Measurements from ENCODE around the gene NXPH2.

NXPH2 gene

DNA sequence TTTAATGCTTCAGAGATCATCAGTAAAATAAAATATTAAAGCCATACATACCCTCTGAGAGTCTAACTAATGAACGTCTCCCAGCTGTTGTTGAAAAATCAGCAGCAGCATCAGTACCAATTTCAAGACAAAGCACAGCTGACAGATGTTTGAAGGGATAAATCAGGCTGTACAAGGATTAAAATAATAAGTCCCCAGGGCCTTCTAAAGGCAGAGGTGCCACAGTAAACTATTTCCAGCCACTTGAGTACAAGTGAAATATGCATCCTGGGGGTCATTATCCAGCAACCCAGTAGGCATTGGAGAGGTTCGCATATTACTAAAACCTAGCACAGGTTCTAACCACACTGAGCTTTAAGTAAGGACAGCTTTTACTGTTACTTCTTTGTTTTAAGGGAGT, 76.9 kb downstream of the NXPH2 start:
- no peaks in the 10 kb centered on the region for H3K27me3 Mint-ChIP-seq
- no peak overlapping the region for H3K27ac Mint-ChIP-seq
- DNase-seq, result no peak
- H3K9me3 Mint-ChIP-seq, result no peaks in the 10 kb centered on the region
- H3K4me3 Mint-ChIP-seq, result no peak overlapping the region
- H3K4me1 Mint-ChIP-seq, result no peaks in the 10 kb centered on the region
- no peak for ATAC-seq

DNA sequence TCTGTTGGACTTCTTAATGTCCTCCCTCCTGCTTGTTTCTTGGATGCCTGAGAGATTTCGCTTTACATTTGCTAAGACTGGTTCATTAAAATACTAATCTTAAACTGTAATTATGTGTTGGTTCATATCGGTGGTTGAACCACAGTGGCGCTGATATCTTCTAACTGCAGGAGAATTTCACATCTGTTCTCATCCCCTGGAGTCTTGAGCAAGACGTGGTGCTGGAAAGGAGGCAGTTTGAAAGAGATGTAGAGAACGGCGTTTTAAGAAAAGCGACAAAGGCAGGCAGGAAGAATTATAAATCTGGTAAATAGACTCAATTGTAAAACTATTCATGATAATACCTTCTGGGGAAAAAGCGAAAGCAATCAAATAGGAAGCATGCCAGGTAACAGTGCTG, 79.5 kb downstream of the NXPH2 start:
- ATAC-seq (no peak), DNase-seq (no peak)
- Mint-ChIP-seq H3K27ac (no peak overlapping the region), H3K4me1 (no peaks in the 10 kb centered on the region), H3K27me3 (no peaks in the 10 kb centered on the region), H3K4me3 (no peak overlapping the region), H3K9me3 (no peaks in the 10 kb centered on the region)

DNA sequence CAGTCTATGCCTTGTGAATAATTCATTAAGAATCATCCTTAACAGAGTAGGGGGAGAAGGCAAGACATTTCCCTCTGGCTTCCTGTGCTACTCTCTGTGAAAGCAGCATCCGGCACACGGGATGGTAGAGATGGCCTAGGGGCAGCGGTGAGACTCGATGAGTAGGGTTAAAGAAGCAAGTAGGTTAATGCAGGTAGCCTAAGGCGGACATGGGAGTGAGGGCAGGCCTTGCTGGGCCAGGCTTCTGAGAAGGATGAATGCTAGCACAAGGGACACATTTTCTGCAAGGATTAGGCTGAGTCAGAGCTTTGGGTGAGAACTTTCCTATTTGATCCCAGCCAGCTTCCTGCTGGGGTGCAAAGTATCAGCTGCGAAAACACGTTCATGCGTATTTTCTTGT, 80.8 kb downstream of the NXPH2 start:
- no peaks in the 10 kb centered on the region for H3K27me3 Mint-ChIP-seq
- peak; percentile 31 for ATAC-seq
- no peaks in the 10 kb centered on the region for H3K9me3 Mint-ChIP-seq
- H3K4me1 Mint-ChIP-seq, result no peaks in the 10 kb centered on the region
- H3K4me3 Mint-ChIP-seq, result no peak overlapping the region
- no peak for DNase-seq
- no peak overlapping the region for H3K27ac Mint-ChIP-seq

DNA sequence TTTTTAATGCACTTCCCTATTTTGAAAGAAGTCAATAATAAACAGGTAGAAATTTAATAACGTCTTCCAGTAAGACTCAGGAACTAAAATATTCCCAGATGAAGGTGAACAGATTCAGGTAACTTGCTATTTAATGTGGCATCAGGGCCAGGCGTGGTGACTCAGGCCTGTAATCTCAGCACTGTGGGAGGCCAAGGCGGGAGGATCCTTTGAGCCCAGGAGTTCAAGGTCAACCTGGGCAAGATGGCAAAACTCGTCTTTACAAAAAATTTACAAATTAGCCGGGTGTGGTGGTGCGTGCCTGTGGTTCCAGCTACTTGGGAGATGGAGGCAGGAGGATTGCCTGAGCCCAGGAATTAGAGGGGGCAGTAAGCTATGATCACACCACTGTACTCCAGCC, 81.8 kb downstream of the NXPH2 start:
- Mint-ChIP-seq H3K4me1 (no peaks in the 10 kb centered on the region), H3K4me3 (no peak overlapping the region), H3K9me3 (no peaks in the 10 kb centered on the region), H3K27me3 (no peaks in the 10 kb centered on the region), H3K27ac (no peak overlapping the region)
- ATAC-seq, result no peak
- no peak for DNase-seq

DNA sequence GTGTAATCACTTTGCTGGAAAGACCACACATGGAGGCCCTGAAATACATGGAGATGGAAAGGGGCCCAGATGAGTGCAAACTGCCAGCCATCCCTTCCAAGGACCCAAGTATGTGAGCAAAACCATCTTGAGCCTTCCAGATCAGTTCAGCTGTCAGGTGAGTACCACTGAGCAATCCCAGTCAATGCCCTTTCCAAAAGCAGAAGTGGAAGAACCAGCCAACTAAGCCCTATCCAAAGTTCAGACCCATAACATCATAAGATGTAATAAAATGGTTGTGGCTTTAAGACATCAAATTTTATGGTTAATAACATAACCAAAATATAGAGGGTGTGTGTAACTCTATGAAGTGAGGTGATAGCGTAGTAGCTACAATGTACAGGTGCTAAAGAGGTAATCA, 88.5 kb downstream of the NXPH2 start:
- DNase-seq (no peak), ATAC-seq (no peak)
- Mint-ChIP-seq H3K27me3 (no peaks in the 10 kb centered on the region), H3K27ac (no peak overlapping the region), H3K9me3 (peaks cover 0 to 15% of the 10 kb centered on the region in 2 donors), H3K4me1 (peaks cover 21% of the 10 kb centered on the region), H3K4me3 (no peak overlapping the region)

DNA sequence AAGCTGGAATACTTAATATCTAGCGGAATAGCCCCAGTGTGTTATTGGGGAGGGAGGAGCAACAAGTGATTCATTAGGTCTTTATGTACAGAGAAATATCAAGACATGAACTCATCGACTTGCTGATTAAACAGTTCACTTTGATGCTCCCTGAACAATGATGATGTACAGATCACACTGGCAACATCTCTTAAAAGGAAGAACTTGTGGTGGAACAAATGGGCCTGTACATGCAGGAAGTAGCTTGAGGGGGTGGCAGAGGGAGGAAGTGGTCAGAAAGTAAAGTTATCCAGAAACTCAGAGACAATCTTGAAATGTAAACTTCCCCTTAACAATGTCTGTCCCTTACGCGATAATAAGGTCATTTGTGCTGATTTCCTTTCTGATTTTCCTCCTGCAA, 90.5 kb downstream of the NXPH2 start:
- DNase-seq (peak in 1 of 2 donors; percentile 23), ATAC-seq (peak; percentile 95)
- Mint-ChIP-seq H3K4me1 (peaks cover 21% of the 10 kb centered on the region), H3K27ac (peak overlapping the region; percentile 23 to 66), H3K4me3 (peak overlapping the region in 1 of 2 donors; percentile 2), H3K27me3 (no peaks in the 10 kb centered on the region), H3K9me3 (peaks cover 0 to 24% of the 10 kb centered on the region in 2 donors)

DNA sequence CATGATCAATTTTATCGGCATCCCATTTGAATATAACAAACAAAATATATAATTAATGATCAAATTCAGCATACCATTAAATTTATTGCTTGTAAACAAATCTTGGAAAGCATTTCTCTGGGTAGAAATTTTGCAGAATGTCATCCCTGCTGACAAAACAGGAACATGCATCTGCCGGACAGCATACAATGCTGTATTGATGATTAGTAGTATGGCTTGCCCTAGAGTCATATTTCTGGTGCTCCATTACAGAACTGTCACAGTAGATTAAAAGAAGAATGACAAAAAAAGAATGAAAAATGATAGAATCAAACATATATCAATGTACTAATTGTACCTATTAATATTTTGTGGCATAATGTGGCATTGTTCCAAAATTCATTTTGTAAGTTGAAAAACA, 98.0 kb downstream of the NXPH2 start:
- peaks cover 0 to 11% of the 10 kb centered on the region in 2 donors for H3K9me3 Mint-ChIP-seq
- H3K27ac Mint-ChIP-seq, result no peak overlapping the region
- H3K27me3 Mint-ChIP-seq, result no peaks in the 10 kb centered on the region
- no peaks in the 10 kb centered on the region for H3K4me1 Mint-ChIP-seq
- H3K4me3 Mint-ChIP-seq, result no peak overlapping the region
- DNase-seq (no peak), ATAC-seq (no peak)

DNA sequence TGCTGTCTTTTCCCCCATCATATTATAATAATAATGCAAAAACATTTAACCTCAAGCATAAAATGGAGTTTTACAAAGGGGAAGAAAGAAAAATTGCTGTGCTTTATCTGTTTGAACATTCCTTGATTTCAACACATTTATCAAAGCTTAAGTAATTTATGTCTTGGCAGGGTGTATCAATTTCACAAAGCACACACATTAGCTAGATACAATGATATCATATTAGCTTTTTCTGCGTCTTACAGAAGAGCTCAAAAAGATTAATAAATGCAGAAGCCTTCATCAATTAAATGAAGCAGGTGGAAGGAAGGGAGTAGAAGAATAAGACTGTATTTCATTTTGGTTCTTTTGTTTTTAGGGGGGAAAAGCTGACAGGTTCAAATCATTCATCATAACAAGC, 103.0 kb downstream of the NXPH2 start:
- DNase-seq (no peak), ATAC-seq (no peak)
- no peaks in the 10 kb centered on the region for H3K9me3 Mint-ChIP-seq
- H3K4me1 Mint-ChIP-seq, result no peaks in the 10 kb centered on the region
- no peak overlapping the region for H3K4me3 Mint-ChIP-seq
- H3K27ac Mint-ChIP-seq, result peak overlapping the region in 1 of 2 donors; percentile 63
- peaks cover 5% of the 10 kb centered on the region for H3K27me3 Mint-ChIP-seq

DNA sequence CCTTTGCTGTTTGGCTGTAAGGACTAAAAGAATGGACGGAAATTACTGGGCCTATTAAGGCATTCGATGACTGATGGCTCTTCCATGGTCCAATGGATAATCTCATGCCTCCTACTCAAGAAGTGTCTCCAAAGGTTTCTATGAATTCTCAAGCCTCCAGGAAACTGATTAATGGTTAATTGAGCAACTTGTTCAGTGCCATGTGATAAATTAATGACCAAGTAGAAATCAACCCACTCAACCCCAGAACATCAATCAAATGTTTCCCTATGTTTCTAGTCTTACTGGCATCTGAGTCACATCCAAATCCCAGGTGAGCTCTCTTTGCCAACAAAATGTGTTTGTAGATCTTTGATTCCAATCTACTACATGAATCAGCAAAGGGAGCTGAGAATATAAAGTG, 103.6 kb downstream of the NXPH2 start:
- DNase-seq, result no peak
- Mint-ChIP-seq H3K4me3 (no peak overlapping the region), H3K9me3 (no peaks in the 10 kb centered on the region), H3K27me3 (peaks cover 5% of the 10 kb centered on the region), H3K4me1 (no peaks in the 10 kb centered on the region), H3K27ac (no peak overlapping the region)
- ATAC-seq, result no peak

DNA sequence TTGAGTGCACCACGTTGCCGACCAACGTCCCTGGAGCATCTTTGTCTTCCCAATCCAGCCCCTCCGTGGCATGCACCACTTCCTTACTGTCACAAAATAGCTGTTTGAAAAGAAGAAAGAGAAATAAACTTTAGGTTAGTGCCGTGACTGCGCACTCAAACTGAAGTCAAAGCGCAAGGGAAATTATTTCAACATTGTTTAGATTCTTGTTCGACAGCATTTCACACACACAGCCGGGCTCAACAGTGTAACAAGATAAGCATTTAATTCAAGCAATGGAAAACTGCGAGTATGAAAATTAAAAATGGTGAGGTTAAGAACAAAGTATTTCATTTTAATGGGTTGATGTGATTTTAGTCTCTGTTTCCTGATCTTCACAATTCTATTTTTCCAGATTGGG, 108.6 kb downstream of the NXPH2 start:
- Mint-ChIP-seq H3K27me3 (peaks cover 5% of the 10 kb centered on the region), H3K4me3 (no peak overlapping the region), H3K9me3 (no peaks in the 10 kb centered on the region), H3K4me1 (no peaks in the 10 kb centered on the region), H3K27ac (no peak overlapping the region)
- DNase-seq (no peak), ATAC-seq (no peak)

DNA sequence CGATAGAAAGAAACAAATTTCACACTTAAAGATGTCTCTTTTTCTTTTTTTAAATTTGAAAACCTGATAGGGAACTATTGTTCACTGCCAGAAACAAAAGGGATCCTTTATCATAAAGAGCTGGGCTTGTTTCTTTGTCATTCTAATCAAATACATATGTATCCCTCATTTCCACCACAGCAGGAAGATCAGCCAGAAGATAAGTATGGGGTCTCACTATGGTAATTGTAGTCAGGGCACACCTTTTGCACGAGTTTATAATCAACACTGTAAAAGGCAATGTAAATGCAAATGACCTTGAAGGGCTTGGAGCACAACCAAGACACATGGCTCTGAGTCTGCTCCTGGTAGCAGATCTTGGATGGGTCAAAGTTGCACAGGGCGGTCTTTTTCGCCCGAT, 109.5 kb downstream of the NXPH2 start:
- Mint-ChIP-seq H3K27me3 (peaks cover 5% of the 10 kb centered on the region), H3K27ac (no peak overlapping the region), H3K9me3 (no peaks in the 10 kb centered on the region), H3K4me1 (no peaks in the 10 kb centered on the region), H3K4me3 (no peak overlapping the region)
- no peak for DNase-seq
- ATAC-seq, result no peak

DNA sequence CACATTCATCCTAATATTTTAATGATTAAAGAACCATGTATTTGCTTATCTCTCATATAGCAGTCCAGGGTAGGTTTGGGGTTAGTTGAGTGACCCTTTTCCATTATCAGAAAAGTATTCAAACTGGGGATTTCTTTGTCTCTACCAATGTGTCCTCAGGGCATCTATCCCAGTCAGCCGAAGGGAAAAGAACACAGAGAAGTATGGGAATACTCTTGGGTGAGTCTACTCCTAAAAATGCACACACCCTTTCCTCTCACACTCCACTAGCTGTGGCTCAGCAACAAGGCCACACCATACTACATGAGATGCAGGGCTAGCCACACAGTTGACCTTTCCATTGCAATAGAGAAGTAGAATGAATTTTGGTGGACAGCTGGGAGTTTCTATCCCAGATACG, 114.3 kb downstream of the NXPH2 start:
- no peak for ATAC-seq
- Mint-ChIP-seq H3K9me3 (no peaks in the 10 kb centered on the region), H3K27ac (no peak overlapping the region), H3K4me1 (no peaks in the 10 kb centered on the region), H3K27me3 (no peaks in the 10 kb centered on the region), H3K4me3 (no peak overlapping the region)
- no peak for DNase-seq

DNA sequence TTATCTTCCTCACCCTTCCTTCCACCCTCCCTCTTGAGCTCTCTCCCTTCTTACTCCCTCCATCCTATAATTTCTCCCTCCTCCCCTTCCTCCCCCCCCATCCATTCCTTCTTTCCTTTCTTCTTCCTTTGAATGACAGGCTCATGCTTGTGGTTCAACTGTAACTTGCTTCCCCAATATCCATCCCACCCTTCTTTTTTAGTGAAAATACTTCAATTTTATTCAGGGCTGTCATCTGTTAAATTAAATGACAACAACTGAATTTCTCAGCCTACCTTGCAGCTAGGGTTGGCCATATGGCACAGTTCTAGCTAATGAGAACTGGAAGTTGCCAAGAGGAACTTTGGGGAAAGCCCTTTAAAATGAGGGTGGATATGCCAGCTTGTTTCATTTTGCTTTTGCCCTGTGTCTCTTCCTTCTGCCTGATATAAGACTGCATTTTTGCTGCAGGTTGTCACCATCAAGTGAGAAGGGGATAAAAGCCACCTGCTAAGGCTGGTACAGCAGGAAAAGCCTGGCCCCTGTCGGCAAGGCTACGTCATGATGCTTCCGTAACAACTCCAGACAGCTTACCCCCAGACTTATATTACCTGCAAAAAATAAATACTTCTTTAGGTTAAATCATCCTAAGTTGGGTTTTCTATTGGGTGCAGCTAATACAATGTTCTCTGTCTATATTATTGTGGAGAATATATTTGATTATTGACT, 121.8 kb downstream of the NXPH2 start:
- DNase-seq, result no peak
- Mint-ChIP-seq H3K27me3 (no peaks in the 10 kb centered on the region), H3K27ac (no peak overlapping the region), H3K4me3 (no peak overlapping the region), H3K4me1 (no peaks in the 10 kb centered on the region), H3K9me3 (peaks cover 0 to 11% of the 10 kb centered on the region in 2 donors)
- ATAC-seq, result no peak

DNA sequence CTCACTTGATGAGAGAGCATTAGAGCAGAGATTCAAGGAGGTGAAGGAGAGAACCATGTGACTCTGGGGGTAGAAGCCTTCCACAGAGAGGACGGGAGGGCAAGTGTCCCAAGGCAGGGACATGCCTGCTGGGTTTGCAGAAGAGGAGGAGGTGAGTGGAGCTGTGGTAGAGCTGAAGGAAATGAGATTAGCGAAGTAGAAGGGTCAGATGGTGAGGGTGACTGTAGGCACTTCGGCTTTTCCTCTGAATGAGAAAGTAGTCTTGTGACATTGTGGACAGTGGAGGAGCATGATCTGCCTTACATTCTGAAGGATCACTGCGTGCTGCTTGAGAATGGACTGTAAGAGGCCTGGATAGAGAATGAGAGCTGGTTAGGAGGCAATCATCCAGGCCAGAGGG, 126.0 kb downstream of the NXPH2 start:
- DNase-seq, result no peak
- Mint-ChIP-seq H3K9me3 (peaks cover 0 to 11% of the 10 kb centered on the region in 2 donors), H3K4me1 (no peaks in the 10 kb centered on the region), H3K27me3 (peaks cover 13% of the 10 kb centered on the region), H3K27ac (no peak overlapping the region), H3K4me3 (no peak overlapping the region)
- no peak for ATAC-seq

DNA sequence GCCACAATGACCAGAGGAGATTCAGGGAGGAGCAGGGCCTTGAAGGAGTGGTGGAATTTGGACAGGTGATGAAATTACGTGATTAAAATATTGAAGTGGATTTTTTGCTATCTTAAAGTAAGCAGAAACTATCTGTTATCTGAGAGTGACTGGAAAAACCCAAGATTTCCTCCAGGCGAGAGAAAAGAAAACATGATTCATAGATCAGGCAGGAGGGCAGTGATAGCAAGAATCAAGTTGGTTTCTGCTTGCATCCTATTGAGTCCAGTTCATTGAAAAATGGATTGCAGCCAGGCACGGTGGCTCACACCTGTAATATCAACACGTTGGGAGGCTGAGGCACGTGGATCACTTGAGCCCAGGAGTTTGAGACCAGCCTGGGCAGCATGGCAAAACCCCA, 127.8 kb downstream of the NXPH2 start:
- H3K27me3 Mint-ChIP-seq, result peaks cover 13% of the 10 kb centered on the region
- H3K27ac Mint-ChIP-seq, result no peak overlapping the region
- no peaks in the 10 kb centered on the region for H3K4me1 Mint-ChIP-seq
- H3K9me3 Mint-ChIP-seq, result peaks cover 0 to 11% of the 10 kb centered on the region in 2 donors
- DNase-seq, result no peak
- H3K4me3 Mint-ChIP-seq, result no peak overlapping the region
- no peak for ATAC-seq

DNA sequence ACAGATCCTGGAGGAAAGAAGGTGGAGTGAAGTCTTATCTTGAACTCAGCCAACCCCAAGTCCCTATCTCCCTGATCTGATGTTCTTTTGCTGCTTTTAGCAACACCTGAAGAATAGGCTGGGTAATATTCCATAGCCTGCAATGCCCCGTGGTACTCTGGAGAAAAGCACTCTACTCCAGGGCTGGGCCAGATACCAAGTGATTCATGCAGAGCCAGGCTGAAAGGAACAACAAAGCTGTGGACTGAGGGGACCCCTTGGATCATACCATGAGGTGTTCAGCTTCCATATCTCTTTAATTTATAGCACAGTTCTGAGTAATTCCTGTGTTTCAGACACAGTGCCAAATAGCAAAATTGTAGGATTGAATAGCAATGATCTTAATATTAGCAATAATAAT, 130.6 kb downstream of the NXPH2 start:
- Mint-ChIP-seq H3K4me3 (no peak overlapping the region), H3K9me3 (peaks cover 0 to 11% of the 10 kb centered on the region in 2 donors), H3K4me1 (no peaks in the 10 kb centered on the region), H3K27me3 (peaks cover 13% of the 10 kb centered on the region), H3K27ac (no peak overlapping the region)
- DNase-seq (no peak), ATAC-seq (no peak)

DNA sequence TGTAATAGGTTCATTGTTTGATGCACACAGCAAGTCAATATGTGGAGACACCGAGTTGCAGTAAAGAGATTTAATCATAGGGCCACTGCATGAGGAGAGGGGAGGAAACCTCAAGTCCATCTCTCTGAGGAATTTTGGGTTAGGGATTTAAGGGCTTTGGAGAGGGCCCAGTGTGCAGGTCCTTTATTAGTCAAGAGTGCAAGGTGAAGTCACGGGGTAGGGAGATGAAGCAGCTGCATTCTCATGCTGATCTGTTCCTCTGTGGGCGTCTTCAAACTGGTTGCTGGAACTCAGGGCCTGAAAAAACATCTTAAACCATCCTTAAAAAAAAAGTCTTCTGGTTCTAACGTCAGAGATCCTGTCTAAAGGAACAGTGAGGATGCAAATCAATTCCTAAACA, 131.6 kb downstream of the NXPH2 start:
- H3K27me3 Mint-ChIP-seq, result peaks cover 13% of the 10 kb centered on the region
- peaks cover 0 to 3% of the 10 kb centered on the region in 2 donors for H3K9me3 Mint-ChIP-seq
- DNase-seq (no peak), ATAC-seq (no peak)
- H3K4me1 Mint-ChIP-seq, result no peaks in the 10 kb centered on the region
- peak overlapping the region in 1 of 2 donors; percentile 48 for H3K27ac Mint-ChIP-seq
- H3K4me3 Mint-ChIP-seq, result no peak overlapping the region

All from stimulated activated naive CD8-positive, alpha-beta T cell treated with anti-CD3 and anti-CD28 coated beads, Interleukin-15, amount 100 ng/mL, for 72 hours (primary cell).